H9 (cell line): ENCODE measurements around the gene SPECC1L. TPM values are rescaled to one million over a fixed set of nuclear protein-coding genes. Genes with fewer than 3 reads are reported as not detected.

Source experiments
- DNase-seq: peaks from one replicate; pipeline ENCODE4 v3.0.0-alpha.2; 2017
- H2AFZ ChIP-seq: one replicate; pipeline ENCODE4 v1.6.1; 2013; ENCODE audit warnings: mild to moderate bottlenecking, low read length, control low read depth, moderate library complexity
- H2AK5ac ChIP-seq: 2 replicates; pipeline ENCODE4 v1.6.1; 2013; ENCODE audit warnings: low read length, control low read depth, mixed read lengths; ENCODE audit not compliant: insufficient read length
- H2BK120ac ChIP-seq: one replicate; pipeline ENCODE4 v1.6.1; 2013; ENCODE audit warnings: low read depth, mild to moderate bottlenecking, low read length, control low read depth, inconsistent platforms; ENCODE audit not compliant: poor library complexity, severe bottlenecking
- H2BK12ac ChIP-seq: 2 replicates; pipeline ENCODE4 v1.6.1; 2013; ENCODE audit warnings: low read length, control low read depth, mixed read lengths, low read depth; ENCODE audit not compliant: insufficient read length
- H2BK15ac ChIP-seq: 2 replicates; pipeline ENCODE4 v1.6.1; 2013; ENCODE audit warnings: low read depth, low read length, control low read depth
- H2BK20ac ChIP-seq: one replicate; pipeline ENCODE4 v1.6.1; 2013; ENCODE audit warnings: low read depth, mild to moderate bottlenecking, low read length, control low read depth, inconsistent platforms; ENCODE audit not compliant: poor library complexity, severe bottlenecking
- H2BK5ac ChIP-seq: 2 replicates; pipeline ENCODE4 v1.6.1; 2013; ENCODE audit warnings: low read length, control low read depth, mixed read lengths; ENCODE audit not compliant: insufficient read length
- H3K14ac ChIP-seq: 2 replicates; pipeline ENCODE4 v1.6.1; 2013; ENCODE audit warnings: low read length, control low read depth; ENCODE audit not compliant: insufficient read depth
- H3K18ac ChIP-seq: 2 replicates; pipeline ENCODE4 v1.6.1; 2013; ENCODE audit warnings: low read depth, mild to moderate bottlenecking, mixed read lengths, low read length, control low read depth; ENCODE audit not compliant: insufficient read length
- H3K23ac ChIP-seq: 2 replicates; pipeline ENCODE4 v1.6.1; 2013; ENCODE audit warnings: low read length, control low read depth, mixed read lengths, low read depth; ENCODE audit not compliant: insufficient read length
- H3K23me2 ChIP-seq: 2 replicates; pipeline ENCODE4 v1.6.1; 2013; ENCODE audit warnings: low read depth, mild to moderate bottlenecking, mixed read lengths, low read length, control low read depth; ENCODE audit not compliant: insufficient read length, poor library complexity, severe bottlenecking
- H3K27ac ChIP-seq: 2 replicates; pipeline ENCODE4 v1.5.1; 2013; ENCODE audit warnings: low read length, control low read depth, mixed read lengths, low read depth; ENCODE audit not compliant: insufficient read length
- H3K27me3 ChIP-seq: 2 replicates; pipeline ENCODE4 v1.6.1; 2013; ENCODE audit warnings: low read length, control low read depth, inconsistent platforms; ENCODE audit not compliant: insufficient read depth
- H3K4ac ChIP-seq: 2 replicates; pipeline ENCODE4 v1.6.1; 2013; ENCODE audit warnings: low read depth, mild to moderate bottlenecking, control low read depth, inconsistent platforms, low read length, moderate library complexity
- H3K4me1 ChIP-seq: 2 replicates; pipeline ENCODE4 v1.6.1; 2013; ENCODE audit warnings: low read length, control low read depth, inconsistent platforms; ENCODE audit not compliant: insufficient read depth
- H3K4me2 ChIP-seq: 2 replicates; pipeline ENCODE4 v1.6.1; 2013; ENCODE audit warnings: low read length, control low read depth, mixed read lengths; ENCODE audit not compliant: insufficient read length, insufficient read depth
- H3K56ac ChIP-seq: 2 replicates; pipeline ENCODE4 v1.6.1; 2013; ENCODE audit warnings: low read depth, mild to moderate bottlenecking, mixed read lengths, low read length, control low read depth; ENCODE audit not compliant: insufficient read length
- H3K79me1 ChIP-seq: 2 replicates; pipeline ENCODE4 v1.6.1; 2013; ENCODE audit warnings: low read depth, mild to moderate bottlenecking, moderate library complexity, low read length, control low read depth, inconsistent platforms; ENCODE audit not compliant: insufficient read depth, poor library complexity, severe bottlenecking
- H3K79me2 ChIP-seq: 2 replicates; pipeline ENCODE4 v1.6.1; 2013; ENCODE audit warnings: low read length, control low read depth, inconsistent platforms; ENCODE audit not compliant: insufficient read depth
- H3K9ac ChIP-seq: 2 replicates; pipeline ENCODE4 v1.6.1; 2013; ENCODE audit warnings: low read length, control low read depth, mixed read lengths; ENCODE audit not compliant: insufficient read length; ENCODE audit errors: extremely low read depth
- H3K9me3 ChIP-seq: one replicate; pipeline ENCODE4 v1.6.1; 2013; ENCODE audit warnings: low read depth, low read length, inconsistent platforms; ENCODE audit not compliant: control insufficient read depth
- H3T11ph ChIP-seq: one replicate; pipeline ENCODE4 v1.6.1; 2013; ENCODE audit warnings: mild to moderate bottlenecking, low read length, control low read depth, inconsistent platforms
- H4K20me1 ChIP-seq: one replicate; pipeline ENCODE4 v1.6.1; 2013; ENCODE audit not compliant: control insufficient read depth, insufficient read length, insufficient read depth
- H4K5ac ChIP-seq: 2 replicates; pipeline ENCODE4 v1.6.1; 2013; ENCODE audit warnings: low read depth, mild to moderate bottlenecking, mixed read lengths, low read length, control low read depth; ENCODE audit not compliant: insufficient read length
- H4K8ac ChIP-seq: replicated peaks from 2 replicates; pipeline ENCODE4 v1.6.1; 2013; ENCODE audit warnings: low read length, control low read depth, mixed read lengths, low read depth; ENCODE audit not compliant: insufficient read length
- H4K91ac ChIP-seq: 2 replicates; pipeline ENCODE4 v1.6.1; 2013; ENCODE audit warnings: low read depth, mild to moderate bottlenecking, moderate library complexity, mixed read lengths, low read length, control low read depth; ENCODE audit not compliant: insufficient read length
- H3K27ac Mint-ChIP-seq, 3 experiments: 2 replicates in 2 of 3; 3 replicates in 1 of 3; pipeline ENCODE4 v1.8.0; 2020 to 2021; ENCODE audit warnings: mixed read lengths in 3 of 3, mild to moderate bottlenecking in 1 of 3, moderate library complexity in 1 of 3
- H3K27me3 Mint-ChIP-seq: 2 replicates; pipeline ENCODE4 v1.8.0; 2021; ENCODE audit warnings: low read depth, mild to moderate bottlenecking, moderate library complexity, mixed read lengths
- H3K36me3 Mint-ChIP-seq, 3 experiments: 2 replicates in 2 of 3; 3 replicates in 1 of 3; pipeline ENCODE4 v1.8.0; 2020 to 2021; ENCODE audit warnings: low read depth in 3 of 3, mixed read lengths in 3 of 3; ENCODE audit not compliant: insufficient read depth in 1 of 3
- H3K4me1 Mint-ChIP-seq, 2 experiments: 2 replicates each; pipeline ENCODE4 v1.8.0; 2020; ENCODE audit warnings: mixed read lengths in 2 of 2
- H3K4me3 Mint-ChIP-seq, 2 experiments: 2 replicates in 1 of 2; 3 replicates in 1 of 2; pipeline ENCODE4 v1.8.0; 2020 to 2021; ENCODE audit warnings: mild to moderate bottlenecking in 2 of 2, mixed read lengths in 2 of 2, moderate library complexity in 1 of 2
- H3K9me3 Mint-ChIP-seq, 2 experiments: 2 replicates in 1 of 2; 3 replicates in 1 of 2; pipeline ENCODE4 v1.8.0; 2020; ENCODE audit warnings: mild to moderate bottlenecking in 2 of 2, mixed read lengths in 2 of 2, moderate library complexity in 1 of 2
- WGBS: extraction: QIAGEN DNeasy Blood & Tissue Kit; methylation state at CpG from one replicate; pipeline ENCODE4 v1.1.7; 2013; ENCODE audit warnings: missing lambda C conversion rate, low lambda C conversion rate, mixed read lengths; ENCODE audit not compliant: insufficient read length; ENCODE audit errors: extremely low coverage; 5-methylcytosine and 5-hydroxymethylcytosine counted together
- total RNA-seq: library from RNA; stranded (reverse); gene quantifications from 2 replicates; pipeline ENCODE4 v1.2.1, GENCODE V29; 2021
- TF ChIP-seq, protein P1 (sequence below): fragments of 200-600 bp; sonication (generic); conservative IDR thresholded peaks from 3 replicates; pipeline ENCODE4 v1.8.0; 2021; ENCODE audit warnings: antibody characterized with exemption, mild to moderate bottlenecking

The SPECC1L gene
- total RNA-seq, 1 experiment from 2014 or later = 57.1 TPM

- Histone ChIP-seq H3K56ac (no peak overlapping the region), H4K91ac (no peak overlapping the region), H4K20me1 (no peaks in the 10 kb centered on the region), H3T11ph (no peak overlapping the region), H2BK15ac (no peak overlapping the region), H3K9me3 (no peaks in the 10 kb centered on the region), H2BK120ac (no peak overlapping the region), H3K27ac (no peak overlapping the region), H3K23ac (no peak overlapping the region), H2BK5ac (no peak overlapping the region), H3K9ac (no peak overlapping the region), H3K23me2 (no peaks in the 10 kb centered on the region), H2AK5ac (no peak overlapping the region), H2BK20ac (no peak overlapping the region), H4K5ac (no peak overlapping the region), H3K14ac (no peak overlapping the region), H3K4me1 (no peaks in the 10 kb centered on the region), H3K18ac (no peak overlapping the region), H3K79me2 (no peaks in the 10 kb centered on the region), H3K4ac (no peak overlapping the region), H2BK12ac (no peak overlapping the region), H3K4me2 (no peak overlapping the region), H3K27me3 (no peaks in the 10 kb centered on the region), H4K8ac (no peak overlapping the region), H3K79me1 (no peaks in the 10 kb centered on the region), H2AFZ (no peak overlapping the region)
- Mint-ChIP-seq H3K27ac (no peak overlapping the region), H3K27me3 (no peaks in the 10 kb centered on the region), H3K9me3 (no peaks in the 10 kb centered on the region), H3K4me1 (no peaks in the 10 kb centered on the region), H3K36me3 (peaks cover 6 to 28% (median 9%) of the 10 kb centered on the region in 3 experiments; a peak in 6 of 7 replicates), H3K4me3 (no peak overlapping the region)
- TF ChIP-seq, protein P1, sequence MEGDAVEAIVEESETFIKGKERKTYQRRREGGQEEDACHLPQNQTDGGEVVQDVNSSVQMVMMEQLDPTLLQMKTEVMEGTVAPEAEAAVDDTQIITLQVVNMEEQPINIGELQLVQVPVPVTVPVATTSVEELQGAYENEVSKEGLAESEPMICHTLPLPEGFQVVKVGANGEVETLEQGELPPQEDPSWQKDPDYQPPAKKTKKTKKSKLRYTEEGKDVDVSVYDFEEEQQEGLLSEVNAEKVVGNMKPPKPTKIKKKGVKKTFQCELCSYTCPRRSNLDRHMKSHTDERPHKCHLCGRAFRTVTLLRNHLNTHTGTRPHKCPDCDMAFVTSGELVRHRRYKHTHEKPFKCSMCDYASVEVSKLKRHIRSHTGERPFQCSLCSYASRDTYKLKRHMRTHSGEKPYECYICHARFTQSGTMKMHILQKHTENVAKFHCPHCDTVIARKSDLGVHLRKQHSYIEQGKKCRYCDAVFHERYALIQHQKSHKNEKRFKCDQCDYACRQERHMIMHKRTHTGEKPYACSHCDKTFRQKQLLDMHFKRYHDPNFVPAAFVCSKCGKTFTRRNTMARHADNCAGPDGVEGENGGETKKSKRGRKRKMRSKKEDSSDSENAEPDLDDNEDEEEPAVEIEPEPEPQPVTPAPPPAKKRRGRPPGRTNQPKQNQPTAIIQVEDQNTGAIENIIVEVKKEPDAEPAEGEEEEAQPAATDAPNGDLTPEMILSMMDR = no peak
- no CpG with 5 or more reads among the region's 2 CpGs for WGBS
- DNase-seq = no peak
Measured at GRCh38 chr22:24383061-24383460, 112.4 kb downstream of the SPECC1L start.
